ENCODE data around the gene DCST2.

The DCST2 gene

GRCh38 chr1:154973344-154974101 is 60.1 kb downstream of the DCST2 start:
- peak; percentile 93 for DNase-seq

GRCh38 chr1:154972517-154973343 is 60.9 kb downstream of the DCST2 start:
- DNase-seq = no peak

- DNase-seq = no peak
Measured at GRCh38 chr1:154972213-154972516, 61.4 kb downstream of the DCST2 start.

GRCh38 chr1:154971341-154971998 is 62.1 kb downstream of the DCST2 start:
- no peak for DNase-seq

- peak; percentile 89 for DNase-seq
Measured at GRCh38 chr1:154970631-154971340, 62.8 kb downstream of the DCST2 start, which contains the start of gene SHC1. TSS of gene SHC1 (minus strand) at chr1:154970747. CDS start at chr1:154970526, 221 bp downstream.

- no peak for DNase-seq
Measured at GRCh38 chr1:154969860-154970452, 63.6 kb downstream of the DCST2 start.

GRCh38 chr1:154969246-154969645 is 64.3 kb downstream of the DCST2 start:
- DNase-seq = no peak

GRCh38 chr1:154968731-154969130 is 64.8 kb downstream of the DCST2 start:
- DNase-seq = no peak

Measured in NCI-H1694 (cell line).